GM21576 (cell line): ENCODE measurements around the gene TST.
A peak's percentile ranks its signal among the peaks of the same experiment; 100 is the strongest.

Experiments
- ATAC-seq: cut with Tn5 transposase; IDR thresholded peaks from one replicate; pipeline ENCODE4 v1.9.1; 2021; ENCODE audit warnings: mild to moderate bottlenecking, moderate library complexity; ENCODE audit not compliant: unreplicated experiment

TST gene

DNA sequence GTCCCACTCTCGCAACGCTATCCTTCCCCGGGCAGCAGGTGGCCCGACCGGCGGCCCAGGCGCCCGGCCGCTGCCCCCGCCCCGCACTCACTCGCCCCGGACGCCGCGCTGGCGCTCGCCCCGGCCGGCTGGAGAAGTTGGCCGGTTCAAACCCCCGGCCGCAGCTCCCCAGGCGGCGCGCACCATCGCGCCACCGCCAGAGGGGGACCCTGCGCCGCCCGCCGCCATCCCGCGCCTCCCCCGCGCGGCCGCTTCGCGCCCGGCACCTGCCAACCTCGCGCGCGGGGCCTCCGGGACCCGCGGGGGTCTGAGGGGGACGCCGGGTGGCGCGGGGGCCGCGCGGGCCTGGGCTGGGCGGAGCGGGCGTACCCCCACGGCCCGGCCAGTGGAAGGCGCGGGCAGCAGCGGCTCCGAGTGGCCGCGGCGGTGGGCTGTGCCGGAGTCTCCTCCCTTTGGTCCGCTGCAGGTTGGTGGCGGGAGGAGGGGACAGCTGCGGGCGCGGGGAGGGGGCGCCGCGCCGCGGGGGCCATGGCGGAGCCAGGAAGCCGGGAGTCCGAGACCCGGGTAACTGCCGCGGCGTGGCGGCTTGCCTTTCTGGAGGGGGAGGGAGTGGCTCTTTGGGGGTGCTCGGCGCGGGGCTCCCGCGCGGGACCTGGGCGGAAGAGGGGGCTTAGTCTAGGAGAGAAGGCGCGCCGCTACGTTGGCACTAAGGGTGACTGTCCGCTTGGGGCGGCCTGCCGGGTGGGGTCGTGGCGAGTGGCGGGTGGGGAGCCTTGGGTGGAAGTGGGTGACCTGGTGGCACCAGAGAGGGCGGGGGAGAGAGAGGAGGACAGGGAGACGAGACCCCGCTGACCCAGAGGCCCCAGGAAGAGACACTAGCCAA is at the start of gene TST, which contains the start of gene MPST:
TST (minus strand) TSS at position 139 of the 883 bp plus-strand sequence. CDS start 715 bp downstream, outside the sequence.
MPST (plus strand) TSS at position 434 of the 883 bp plus-strand sequence; CDS start at position 529, 95 bp downstream.
- ATAC-seq: peak; percentile 55

- no peak for ATAC-seq
Observed at GRCh38 chr22:37068859-37069258, 49.6 kb upstream of the TST start.

DNA sequence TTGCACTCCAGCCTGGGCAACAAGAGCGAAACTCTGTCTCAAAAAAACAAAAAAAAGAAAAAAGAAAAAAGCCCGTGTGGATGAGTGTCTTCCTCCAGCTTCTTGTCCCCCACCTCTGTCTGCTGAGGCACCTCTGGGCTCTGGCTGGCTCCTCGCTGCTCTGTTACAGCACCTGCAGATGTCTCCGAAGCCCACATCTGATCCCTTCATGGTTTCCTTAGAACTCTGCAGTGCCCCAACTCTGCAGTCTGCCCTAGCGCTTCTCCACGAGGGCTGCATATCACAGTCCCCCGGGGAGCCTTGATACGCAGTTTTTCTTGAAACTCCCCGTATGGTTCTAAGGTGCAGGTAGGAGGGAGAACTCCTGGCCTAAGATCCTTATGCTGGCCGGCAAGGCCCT is 48.2 kb upstream of the TST start:
- ATAC-seq: no peak

- no peak for ATAC-seq
Observed at GRCh38 chr22:37065961-37066360, 46.7 kb upstream of the TST start.

GRCh38 chr22:37065180-37065579 is 45.9 kb upstream of the TST start:
- ATAC-seq: no peak

- ATAC-seq: no peak
Observed at GRCh38 chr22:37064553-37064952, 45.3 kb upstream of the TST start.

- ATAC-seq: no peak
Observed at GRCh38 chr22:37063431-37064420, 44.5 kb upstream of the TST start.

DNA sequence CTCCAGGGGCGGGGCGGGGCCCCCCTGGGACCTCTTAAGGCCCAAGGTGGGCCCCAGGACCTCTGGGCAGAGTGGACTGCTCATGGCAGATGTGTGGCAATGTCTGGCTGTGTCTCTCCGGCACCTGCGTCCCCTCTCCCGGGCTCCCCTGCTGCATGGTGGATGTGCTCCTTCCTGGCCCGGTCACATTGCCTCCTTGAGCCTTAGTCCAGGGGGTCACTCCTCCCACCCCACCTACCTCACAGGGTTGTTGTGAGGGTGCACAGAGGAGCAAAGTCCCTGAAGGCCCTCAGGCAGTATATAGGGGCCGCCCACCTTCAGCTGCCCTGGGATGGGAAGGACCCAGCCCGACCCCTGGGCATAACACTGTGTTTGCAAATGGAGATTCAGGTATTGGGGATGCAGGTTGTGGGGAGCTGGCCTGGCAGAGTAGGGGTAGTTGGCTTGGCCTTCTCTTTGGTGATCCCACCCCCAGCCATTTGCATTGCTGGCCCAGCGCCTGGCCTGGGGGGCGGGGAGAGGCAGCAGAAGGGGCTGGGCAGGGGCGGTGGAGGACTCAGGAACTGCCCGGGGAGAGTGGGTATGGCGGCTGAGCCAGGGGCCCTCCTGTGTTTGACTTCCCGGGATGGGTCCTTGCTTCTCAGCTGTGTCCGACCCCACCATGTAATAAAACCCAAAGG is 43.6 kb upstream of the TST start:
- no peak for ATAC-seq

- no peak for ATAC-seq
Observed at GRCh38 chr22:37062376-37062675, 43.1 kb upstream of the TST start.

GRCh38 chr22:37061611-37062375 is 42.5 kb upstream of the TST start:
- no peak for ATAC-seq

- ATAC-seq: no peak
Observed at GRCh38 chr22:37060801-37061610, 41.8 kb upstream of the TST start.

GRCh38 chr22:37059876-37060449 is 40.7 kb upstream of the TST start:
- no peak for ATAC-seq

DNA sequence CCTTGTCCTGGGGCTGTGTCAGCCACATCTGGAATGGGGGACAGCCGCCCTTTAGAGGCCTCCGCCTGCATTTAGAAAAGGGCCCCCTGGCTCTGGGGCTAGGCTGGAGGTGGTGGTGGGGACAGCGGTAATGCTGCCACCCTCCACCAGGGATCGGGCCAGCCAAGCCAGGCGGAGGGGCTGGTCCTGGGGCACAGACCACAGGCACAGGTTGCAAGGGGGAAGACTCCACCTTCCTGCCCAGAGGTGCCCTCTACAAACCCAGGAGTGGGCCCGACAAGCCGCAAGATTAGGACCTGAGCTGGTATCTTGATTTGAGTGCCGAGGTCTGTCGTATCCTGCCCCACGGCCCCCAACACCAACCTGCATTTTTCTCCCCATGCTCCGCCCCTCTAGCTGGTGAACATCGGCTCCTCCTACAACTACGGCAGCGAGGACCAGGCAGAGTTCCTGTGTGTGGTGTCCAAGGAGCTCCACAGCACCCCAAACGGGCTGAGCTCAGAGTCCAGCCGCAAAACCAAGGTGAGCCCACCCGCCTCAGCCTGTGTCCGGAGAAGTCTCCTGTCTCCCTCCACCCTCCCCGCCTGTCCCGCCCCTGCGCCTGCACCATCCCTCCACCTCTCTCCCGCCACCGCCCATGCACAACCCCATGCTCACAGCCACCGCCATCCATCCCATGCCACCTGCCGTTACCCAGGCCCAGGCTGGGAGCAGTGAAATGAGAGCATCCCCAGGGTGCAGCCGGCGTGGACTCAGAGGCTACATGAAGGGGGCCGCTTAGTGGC is 39.9 kb upstream of the TST start:
- ATAC-seq: no peak

DNA sequence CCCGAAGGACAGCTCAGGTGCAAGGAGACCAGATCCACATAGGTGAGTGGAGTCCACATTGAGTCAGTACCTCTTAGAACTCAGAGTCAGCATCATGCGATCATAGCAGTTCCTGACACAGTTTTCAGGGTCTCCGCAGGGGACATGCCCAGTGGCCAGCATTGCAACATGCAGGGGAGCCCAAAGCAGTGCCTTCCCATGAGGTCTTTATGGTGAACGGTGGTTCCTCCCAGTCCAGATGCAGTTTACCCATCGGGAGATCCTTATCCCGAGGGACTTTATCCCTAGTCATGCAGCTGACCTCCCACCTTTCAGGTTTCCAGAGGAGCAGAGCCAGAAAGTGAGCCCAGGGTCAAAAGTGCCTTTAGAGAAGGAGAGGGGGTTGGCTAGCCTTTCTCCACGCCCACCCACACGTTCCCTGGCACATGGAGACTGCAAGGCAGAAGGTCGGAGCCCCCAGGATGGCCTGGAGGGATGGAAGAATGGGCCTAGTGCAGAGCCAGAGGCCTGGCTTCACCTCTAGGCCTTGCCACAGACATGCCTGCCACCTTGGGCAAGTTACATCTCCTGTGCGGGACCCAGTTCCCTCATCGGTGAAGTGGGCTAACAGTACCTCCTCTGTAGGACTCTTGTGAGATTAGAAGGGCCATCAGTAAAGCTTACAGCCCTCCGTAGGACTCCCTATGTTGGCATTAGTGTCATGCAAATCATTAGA is 38.7 kb upstream of the TST start:
- ATAC-seq: no peak

- ATAC-seq: no peak
Observed at GRCh38 chr22:37057226-37057625, 38.0 kb upstream of the TST start.

DNA sequence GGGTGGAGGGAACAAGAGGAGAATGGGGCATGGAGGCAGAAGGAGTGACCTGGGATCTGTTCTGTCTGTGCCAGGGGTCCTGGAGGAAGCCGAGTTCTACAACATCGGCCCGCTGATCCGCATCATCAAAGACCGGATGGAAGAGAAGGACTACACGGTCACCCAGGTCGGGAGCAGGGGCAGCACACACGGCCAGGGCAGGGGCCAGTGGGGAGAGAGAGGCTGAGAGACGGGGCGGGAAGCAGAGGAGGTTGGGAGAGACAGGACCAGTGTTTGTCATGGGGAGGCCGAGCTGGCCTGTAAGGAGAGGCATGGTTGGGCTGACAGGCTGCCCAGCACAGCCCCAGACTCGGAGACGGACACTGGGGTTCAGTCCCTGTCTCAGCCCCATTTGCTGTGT is 37.0 kb upstream of the TST start:
- no peak for ATAC-seq

GRCh38 chr22:37054600-37055365 is 35.5 kb upstream of the TST start:
- no peak for ATAC-seq
